H7 (cell line): ENCODE results near the gene KRT81. TPM values are rescaled to one million over a fixed set of nuclear protein-coding genes. Genes with fewer than 3 reads are reported as not detected.

ENCODE experiments used
- DNase-seq: peaks from one replicate; pipeline ENCODE4 v3.0.0; 2012
- H3K27me3 ChIP-seq: 2 replicates; pipeline ENCODE4 v1.6.0; 2011; ENCODE audit warnings: mild to moderate bottlenecking, low read length; ENCODE audit not compliant: control insufficient read depth, insufficient read depth
- H3K36me3 ChIP-seq: replicated peaks from 2 replicates; pipeline ENCODE4 v1.5.1; 2011; ENCODE audit warnings: low read length; ENCODE audit not compliant: control insufficient read depth, insufficient read depth
- H3K4me3 ChIP-seq: 2 replicates; pipeline ENCODE4 v1.5.1; 2011; ENCODE audit warnings: low read depth, mild to moderate bottlenecking, control low read depth, low read length, moderate library complexity; ENCODE audit not compliant: insufficient read depth
- total RNA-seq: library from RNA; depleted of rRNA; stranded (reverse); fragments of >200 nt; shearing (Covaris generic); gene quantifications from 2 replicates; pipeline ENCODE4 v1.2.3, GENCODE V29; 2014

KRT81 gene
- total RNA-seq, 1 experiment from 2014 or later, result not detected

DNA sequence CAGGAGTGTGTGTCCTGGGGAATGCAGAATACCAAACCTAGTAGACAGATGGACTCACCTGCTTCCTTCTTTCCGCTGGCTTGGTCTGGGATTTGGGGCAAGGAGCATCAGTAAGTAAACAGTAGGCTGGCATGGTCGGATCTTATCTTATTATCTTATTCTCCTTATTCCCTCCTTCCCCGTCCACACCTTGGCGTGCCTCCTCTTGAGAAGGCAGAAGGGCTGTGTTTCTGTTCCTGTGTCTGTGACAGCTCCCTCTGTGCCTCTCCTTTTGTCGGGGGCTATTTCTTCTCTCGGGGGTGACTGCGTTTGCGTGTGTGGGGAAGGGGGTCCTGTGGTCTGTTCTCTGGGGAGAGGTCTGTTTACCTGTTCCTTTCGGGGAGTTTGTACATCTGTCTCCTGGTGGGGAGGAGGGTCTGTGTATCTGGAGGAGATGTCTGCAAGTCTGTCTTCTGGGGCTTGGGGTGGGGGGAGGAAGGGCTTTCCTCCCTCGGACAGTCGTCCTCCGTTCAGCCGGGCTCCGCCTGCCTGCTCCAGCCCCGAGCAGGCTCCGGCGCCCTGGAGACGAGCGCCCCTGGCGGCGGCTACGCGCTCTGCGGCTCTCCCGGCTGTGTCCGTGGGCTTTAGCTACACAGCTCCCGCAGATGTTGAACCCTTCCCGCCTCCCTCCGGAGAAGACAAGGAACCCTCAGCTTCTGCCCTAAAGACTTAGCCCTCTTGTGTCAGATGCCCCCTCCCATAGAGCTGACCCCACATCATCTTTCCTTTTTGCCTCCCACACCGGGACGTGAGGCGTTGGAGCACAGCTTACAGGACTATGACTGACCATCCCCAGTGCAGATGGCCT is 12.5 kb downstream of the KRT81 start:
- peak; percentile 96 for DNase-seq
- H3K27me3 ChIP-seq, result peaks cover 12% of the 10 kb centered on the region
- H3K36me3 ChIP-seq, result no peaks in the 10 kb centered on the region
- peak overlapping the region; percentile 9; the same call in 1 of the 2 replicates for H3K4me3 ChIP-seq

GRCh38 chr12:52277486-52278245 is 13.7 kb downstream of the KRT81 start:
- H3K4me3 ChIP-seq, result no peak overlapping the region
- peaks cover 12% of the 10 kb centered on the region for H3K27me3 ChIP-seq
- H3K36me3 ChIP-seq, result no peaks in the 10 kb centered on the region
- DNase-seq, result no peak

DNA sequence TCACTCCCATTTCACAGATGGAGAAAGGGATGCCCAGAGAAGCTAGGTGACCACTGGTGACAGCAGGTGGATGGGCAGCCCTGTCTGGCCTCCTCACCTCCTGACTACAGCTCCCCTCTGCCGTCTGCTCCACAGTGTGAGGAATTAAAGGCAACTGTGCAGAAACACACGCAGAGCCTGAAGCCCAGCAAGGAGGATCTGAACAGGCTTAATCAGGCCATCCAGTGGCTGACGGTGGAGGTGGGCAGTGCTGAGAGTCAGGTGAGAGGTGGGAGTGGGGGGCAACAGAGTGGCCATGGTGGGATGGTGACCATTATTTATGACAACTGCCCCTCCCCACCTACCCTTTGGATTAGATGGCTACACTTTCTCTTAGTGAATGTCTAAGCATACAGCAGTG is 15.6 kb downstream of the KRT81 start:
- H3K27me3 ChIP-seq, result peaks cover 12% of the 10 kb centered on the region
- H3K36me3 ChIP-seq, result no peaks in the 10 kb centered on the region
- no peak overlapping the region for H3K4me3 ChIP-seq
- DNase-seq, result no peak

DNA sequence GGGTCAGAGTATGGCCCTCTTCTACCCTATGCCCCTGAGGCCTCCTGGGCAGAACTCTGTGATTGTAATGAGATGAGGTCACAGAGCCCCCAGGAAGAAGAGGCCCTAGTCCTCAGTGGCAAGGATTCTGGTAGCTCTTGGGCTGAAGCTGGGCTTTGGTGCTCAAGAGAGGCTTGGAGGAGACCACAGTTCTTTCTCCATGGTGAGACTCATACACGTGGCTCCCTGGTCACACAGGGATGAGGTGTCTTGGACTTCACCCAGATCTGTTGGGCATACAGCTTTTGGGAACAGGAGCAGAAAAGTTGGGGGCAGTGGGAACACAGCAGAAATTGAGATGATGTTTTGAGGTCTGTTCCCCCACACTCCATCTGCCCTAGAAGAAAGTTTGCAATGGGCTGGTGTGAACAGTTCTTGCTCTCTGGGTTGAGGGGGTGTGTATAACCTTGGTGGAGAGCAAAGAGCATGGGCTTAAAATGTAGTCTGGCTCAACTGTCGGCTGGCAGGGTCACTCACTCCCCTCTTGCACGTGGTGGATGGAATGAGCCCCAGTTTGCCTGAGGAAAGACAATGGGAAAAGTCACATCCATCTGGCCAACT is 16.7 kb downstream of the KRT81 start, which contains the start of gene KRT86:
Gene KRT86 (plus strand): TSS at position 125 of the 600 bp plus-strand sequence. CDS start 27,272 bp downstream, outside the sequence.
- H3K4me3 ChIP-seq, result no peak within 1 kb of the TSS
- no peak for DNase-seq
- no peaks in the 10 kb centered on the region for H3K36me3 ChIP-seq
- H3K27me3 ChIP-seq, result peaks cover 12% of the 10 kb centered on the region

DNA sequence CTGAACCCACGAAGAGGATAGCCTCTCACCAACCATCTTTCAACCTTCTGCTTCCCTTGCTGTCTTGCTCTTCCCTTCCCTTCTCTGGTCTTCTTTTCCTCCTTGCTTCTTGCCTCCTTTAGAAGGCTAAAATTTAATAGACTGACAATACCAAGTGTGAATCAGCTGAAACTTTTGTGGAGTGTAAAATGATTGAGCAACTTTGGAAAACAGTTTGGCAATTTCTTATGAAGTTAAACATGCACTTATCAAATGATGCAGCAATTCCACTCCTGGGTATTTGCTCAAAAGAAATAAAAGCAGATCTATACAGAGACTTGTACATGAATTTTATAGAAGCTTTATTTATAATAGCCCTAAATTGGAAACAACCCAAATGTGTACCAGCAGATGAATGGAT is 20.2 kb downstream of the KRT81 start:
- no peak for DNase-seq
- Histone ChIP-seq H3K36me3 (no peaks in the 10 kb centered on the region), H3K4me3 (no peak overlapping the region), H3K27me3 (no peaks in the 10 kb centered on the region)

DNA sequence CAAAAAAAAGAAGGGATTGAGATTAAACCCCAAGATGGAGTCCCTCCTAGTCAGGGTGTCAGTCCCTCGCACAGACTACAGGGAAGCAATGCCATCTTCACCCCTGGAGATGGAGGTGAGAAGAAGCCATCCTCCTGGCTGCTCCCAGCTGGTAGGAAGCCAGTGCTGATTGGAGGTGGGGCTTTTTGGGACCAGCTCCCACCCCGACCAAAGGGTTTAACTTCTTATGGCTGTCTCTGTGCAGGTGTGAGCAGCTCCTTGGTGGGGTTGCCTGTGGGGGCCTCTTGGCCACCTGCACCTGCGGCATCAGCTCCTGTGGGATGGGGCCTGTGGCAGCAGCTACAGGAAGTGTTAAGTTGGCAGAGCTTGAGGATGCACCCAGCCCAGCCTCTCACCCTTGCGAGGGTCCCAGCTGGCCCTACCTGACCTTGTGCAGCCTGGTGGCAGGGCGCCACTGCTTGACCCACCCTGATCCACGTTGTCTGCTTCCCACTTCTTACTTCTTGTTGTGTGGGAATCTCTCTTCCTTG is 20.7 kb downstream of the KRT81 start:
- Histone ChIP-seq H3K36me3 (no peaks in the 10 kb centered on the region), H3K27me3 (no peaks in the 10 kb centered on the region), H3K4me3 (no peak overlapping the region)
- DNase-seq, result no peak

DNA sequence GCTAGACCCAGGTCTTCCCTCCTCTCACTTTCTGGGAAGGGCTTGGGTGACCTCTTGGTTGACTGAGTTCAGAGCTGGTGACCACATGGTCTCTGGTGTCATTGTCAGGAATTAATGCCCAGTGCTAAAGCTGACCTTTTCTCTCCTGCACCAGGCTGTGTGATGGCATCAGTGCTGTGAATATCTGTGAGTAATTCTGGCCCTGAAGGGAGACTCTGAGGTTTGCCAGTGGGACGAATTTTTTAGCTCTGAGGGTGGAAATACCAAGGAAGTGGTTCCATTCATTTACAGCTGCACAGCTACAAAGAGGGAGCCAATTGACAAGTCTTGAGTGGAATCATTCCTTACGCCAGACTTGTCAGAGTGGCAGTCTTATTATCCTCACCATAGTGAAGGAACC is 23.1 kb downstream of the KRT81 start:
- no peak overlapping the region for H3K4me3 ChIP-seq
- DNase-seq, result no peak
- H3K27me3 ChIP-seq, result no peaks in the 10 kb centered on the region; the same call in 1 of the 2 replicates
- H3K36me3 ChIP-seq, result no peaks in the 10 kb centered on the region

DNA sequence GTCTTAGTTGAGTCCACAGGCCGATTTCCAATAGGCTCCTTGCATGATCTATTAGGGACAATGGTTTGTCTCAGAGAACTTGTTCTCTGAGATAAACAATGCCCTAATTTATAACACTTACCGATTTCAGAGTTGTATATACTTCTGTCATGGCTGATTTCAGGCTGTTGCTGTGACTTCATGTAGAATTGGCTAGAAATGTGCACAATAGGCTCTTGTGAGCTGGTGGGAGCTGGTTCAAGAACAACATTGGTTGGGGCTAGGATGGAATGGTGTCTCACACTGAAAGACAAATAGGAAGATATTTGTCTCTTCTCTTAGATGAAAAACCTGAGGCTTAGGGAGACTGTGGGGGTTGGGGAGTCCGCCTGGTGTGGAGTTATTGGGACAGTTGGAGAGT is 23.6 kb downstream of the KRT81 start:
- DNase-seq, result no peak
- Histone ChIP-seq H3K4me3 (no peak overlapping the region), H3K27me3 (no peaks in the 10 kb centered on the region; the same call in 1 of the 2 replicates), H3K36me3 (no peaks in the 10 kb centered on the region)

DNA sequence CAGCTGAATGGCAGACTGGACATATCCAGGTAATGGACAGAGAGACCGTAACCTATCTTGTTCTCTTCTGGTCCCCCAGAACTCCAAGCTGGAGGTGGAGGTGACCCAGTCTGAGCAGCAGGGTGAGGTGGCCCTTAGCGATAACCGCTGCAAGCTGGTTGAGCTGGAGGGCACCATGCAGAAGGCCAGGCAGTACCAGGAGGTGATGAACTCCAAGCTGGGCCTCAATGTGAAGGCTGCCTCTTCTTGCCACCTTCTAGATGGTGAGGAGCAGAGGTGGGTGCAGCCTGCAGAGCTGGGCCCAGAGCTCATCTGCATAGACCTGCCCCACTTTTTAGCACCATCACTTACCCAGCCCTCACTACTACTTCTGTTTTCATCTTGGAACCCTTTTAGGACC is 24.1 kb downstream of the KRT81 start:
- no peak for DNase-seq
- no peaks in the 10 kb centered on the region; the same call in 1 of the 2 replicates for H3K27me3 ChIP-seq
- H3K36me3 ChIP-seq, result no peaks in the 10 kb centered on the region
- H3K4me3 ChIP-seq, result no peak overlapping the region

DNA sequence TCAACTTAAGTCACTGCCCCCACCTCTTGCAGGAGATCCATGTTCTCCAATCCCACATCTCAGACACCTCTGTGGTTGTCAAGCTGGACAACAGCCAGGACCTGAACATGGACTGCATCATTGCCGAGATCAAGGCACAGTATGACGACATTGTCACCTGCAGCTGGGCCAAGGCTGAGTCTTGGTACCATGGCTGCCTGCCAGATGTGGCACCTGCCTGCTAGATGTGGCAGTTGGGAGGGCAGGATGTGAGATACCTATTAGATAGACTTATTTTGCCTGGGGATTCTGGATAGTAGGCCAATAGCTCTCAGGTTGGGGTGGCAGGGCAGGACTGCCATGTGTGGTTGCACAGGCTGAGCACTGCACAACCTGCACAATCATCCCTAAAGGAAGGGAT is 24.8 kb downstream of the KRT81 start:
- Histone ChIP-seq H3K4me3 (no peak overlapping the region), H3K36me3 (no peaks in the 10 kb centered on the region), H3K27me3 (no peaks in the 10 kb centered on the region; the same call in 1 of the 2 replicates)
- DNase-seq, result no peak

- Histone ChIP-seq H3K27me3 (peaks cover under 1% of the 10 kb centered on the region), H3K36me3 (no peaks in the 10 kb centered on the region)
- no peak for DNase-seq
Observed at GRCh38 chr12:52264435-52264825, 26.9 kb downstream of the KRT81 start.

DNA sequence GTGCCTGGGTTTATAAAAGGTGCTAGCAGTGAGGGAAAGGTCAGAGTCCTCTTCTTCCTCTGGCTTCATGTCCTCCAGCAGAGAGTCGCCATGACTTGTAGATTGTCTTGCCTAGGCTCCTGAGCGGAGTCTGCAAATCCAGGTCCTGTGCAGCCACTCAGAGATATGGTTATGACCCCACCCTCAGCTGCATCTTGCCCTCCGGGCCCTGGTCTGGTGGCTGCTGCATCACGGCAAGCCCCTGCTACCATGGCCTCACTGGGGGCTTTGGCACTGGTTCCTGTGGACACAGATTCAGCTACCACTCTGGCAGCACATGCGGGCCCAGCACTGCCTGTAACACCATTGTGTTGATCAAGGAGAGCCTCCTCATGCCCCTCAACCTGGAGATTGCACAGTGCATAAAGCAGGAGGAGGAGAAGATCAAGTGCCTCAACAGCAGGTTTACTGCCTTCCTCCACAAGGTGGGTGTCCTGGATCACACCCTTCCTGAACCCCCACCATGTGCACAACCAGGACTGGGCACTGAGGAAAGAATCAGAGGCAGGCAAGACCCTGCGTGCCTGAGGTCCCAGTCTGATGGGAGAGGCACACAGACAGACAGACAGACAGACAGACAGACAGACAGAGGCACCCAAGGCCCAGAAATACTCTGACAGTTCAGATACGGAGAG is 27.4 kb downstream of the KRT81 start:
- Histone ChIP-seq H3K4me3 (no peak overlapping the region), H3K36me3 (no peaks in the 10 kb centered on the region), H3K27me3 (peaks cover 6% of the 10 kb centered on the region)
- no peak for DNase-seq

More at GRCh38 chr12:52264435-52264825, 26.9 kb downstream of the KRT81 start:
- H3K4me3 ChIP-seq, result no peak overlapping the region

DNA sequence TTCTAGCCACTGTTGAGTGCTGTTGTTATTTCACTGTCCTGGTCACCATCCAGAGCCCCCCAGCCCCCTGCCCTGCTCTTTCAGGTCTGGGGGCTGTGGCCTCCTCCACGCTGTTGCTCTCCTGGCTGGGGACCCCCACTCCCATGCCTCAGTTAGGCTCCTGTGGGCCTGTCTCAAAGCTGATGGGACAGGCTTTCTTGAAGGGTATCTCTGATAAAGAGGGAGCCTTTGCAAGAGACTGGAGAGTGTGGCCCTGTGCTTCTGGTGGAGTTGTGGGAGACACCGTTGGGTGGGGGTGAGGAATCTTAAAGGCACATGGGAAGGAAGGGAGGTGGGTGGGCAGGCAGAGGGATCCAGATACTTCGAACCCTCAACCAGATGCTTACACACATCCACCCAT is 29.0 kb downstream of the KRT81 start:
- Histone ChIP-seq H3K36me3 (no peaks in the 10 kb centered on the region), H3K4me3 (no peak overlapping the region), H3K27me3 (peaks cover 22% of the 10 kb centered on the region)
- DNase-seq, result no peak

- Histone ChIP-seq H3K36me3 (no peaks in the 10 kb centered on the region), H3K27me3 (peaks cover 25% of the 10 kb centered on the region), H3K4me3 (no peak overlapping the region)
- no peak for DNase-seq
Observed at GRCh38 chr12:52261208-52261484, 30.2 kb downstream of the KRT81 start.
